Stimulated activated CD4-positive, alpha-beta T cell treated with anti-CD3 and anti-CD28 coated beads, Interleukin-1b, Interleukin-23, amount 100 ng/mL, for 1 hour (primary cell): Measurements from ENCODE around the gene KCNQ1.

ENCODE experiments used
- DNase-seq, 2 donors: peaks; one replicate each; pipeline ENCODE4 v3.0.0-alpha.2; 2020; ENCODE audit warnings: low read depth in 2 of 2

The KCNQ1 gene

DNA sequence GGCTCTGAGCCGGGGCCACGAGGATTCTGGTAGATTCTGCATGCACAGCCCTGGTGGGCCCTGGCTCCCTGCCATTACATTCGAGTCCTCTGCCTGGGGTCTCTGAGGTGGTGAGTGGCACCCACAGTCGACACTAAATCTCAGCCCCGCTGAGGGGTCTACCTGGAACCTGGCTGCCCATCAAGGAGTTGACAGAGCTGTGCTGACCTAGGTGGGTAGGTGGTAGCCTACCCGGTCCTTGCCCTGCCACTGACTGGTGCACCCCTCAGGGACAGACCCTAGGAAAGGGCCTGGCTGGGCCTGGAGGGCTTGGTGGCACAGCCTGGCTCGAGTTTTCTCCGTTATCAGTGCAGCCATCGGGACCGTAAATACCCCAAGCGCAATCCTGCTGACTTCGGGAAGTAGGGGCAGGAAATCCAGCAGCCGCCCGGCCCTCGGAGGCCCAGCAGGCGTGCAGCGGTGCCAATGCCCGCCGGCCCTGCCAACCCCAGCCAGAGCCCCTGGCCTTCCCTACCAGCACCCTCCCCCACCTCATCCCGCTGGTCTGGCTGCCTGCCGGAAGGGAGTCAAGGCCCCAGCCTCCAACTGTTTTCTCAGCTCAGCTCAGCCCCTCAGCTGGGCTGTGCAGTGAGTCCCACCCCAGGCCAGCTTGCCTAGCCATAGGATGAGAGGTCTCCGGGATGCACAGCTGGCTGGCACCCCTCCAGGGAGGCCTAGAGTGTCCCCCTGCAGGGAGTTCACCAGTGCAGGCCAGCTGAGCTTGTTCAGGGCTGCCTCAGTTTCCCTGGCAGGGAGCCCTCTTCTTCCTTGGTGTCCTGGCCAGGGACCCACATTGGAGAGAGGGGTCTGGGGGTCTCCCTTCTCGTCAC, 335.4 kb downstream of the KCNQ1 start:
- no peak for DNase-seq

DNA sequence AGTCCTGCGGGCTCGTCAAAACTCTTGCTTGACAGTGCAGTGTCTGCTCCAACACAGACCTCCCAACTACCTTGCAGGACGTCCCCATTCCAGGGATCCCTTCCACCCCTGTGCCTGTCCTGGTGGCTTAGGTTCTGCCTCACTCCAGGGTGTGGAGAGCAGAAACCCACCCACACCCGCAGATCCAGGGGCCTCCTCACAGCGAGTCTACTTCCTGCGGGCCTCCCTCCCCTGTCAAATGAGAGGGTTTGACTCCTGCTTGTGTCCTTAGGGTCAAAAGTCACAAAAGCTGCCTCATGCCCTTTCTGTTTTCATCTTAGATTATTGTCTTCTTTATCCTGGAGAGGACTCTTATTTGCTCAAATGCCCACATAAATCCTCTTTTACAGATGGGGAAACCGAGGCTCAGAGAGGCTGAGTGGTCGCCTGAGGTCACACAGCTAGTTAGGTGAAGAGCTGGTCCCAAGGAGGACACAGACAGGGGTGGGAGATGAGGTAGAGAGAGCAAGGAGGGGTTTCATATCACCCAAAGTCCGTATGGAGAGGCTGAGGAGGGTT, 336.1 kb downstream of the KCNQ1 start:
- no peak for DNase-seq

DNA sequence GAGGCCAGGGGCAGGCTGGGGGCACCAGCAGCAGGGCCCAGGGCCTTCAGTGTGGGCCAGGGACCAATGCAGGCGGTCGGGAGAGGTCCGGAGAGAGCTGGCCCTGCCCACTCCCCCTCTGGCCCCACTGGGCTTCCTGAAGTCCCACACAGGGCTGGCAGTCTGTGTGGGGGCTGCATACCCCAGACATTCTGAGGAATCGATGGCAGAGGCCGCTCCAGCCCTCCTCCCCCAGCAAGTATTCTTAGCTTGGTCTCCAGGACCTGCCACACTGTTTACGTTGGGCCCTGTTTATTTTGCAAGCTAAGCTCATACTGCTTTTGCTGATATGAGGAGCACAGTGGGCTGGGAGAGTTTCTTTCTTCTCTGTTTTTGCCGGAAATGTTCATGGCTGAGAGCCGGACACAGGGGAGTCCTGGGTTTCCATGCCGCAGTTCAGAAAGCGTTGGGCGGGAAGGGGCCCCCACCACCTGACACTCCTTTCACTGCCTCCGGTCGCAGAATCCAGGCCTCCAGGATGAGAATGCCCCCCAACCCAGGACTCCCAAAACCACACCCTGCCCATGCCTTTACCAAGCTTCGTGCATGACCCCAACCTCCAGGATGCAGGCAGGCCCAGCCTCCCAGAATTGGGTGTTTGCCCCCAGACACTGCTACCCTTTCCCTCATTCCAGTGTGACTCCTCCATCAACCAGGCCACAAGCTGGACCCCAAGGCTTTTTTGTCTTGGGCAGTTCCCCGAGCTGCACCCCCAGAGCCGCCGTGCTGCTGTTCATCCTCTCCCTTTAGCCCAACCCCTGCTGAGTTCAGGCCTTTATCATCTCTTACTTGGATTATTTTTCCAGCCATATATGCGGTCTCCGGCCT, 336.8 kb downstream of the KCNQ1 start:
- no peak for DNase-seq

DNA sequence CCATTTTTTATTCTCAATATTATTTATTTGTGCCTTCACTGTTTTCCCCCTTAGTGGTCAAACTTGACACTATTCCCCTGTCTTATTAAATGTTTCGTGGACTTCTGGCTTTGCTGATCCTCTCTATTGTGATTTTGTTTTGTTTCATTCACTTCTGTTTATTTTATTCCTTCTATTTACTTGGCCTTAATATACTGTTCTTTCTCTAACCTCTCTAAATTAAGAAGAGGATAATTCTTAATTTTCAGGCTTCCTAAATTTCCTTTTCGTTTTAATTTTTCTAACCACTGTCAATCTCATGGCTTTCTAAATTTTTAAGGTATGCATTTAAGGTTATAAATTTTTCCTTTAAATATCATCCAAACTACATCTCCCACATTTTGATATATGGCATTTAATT, 338.0 kb downstream of the KCNQ1 start:
- no peak for DNase-seq

DNA sequence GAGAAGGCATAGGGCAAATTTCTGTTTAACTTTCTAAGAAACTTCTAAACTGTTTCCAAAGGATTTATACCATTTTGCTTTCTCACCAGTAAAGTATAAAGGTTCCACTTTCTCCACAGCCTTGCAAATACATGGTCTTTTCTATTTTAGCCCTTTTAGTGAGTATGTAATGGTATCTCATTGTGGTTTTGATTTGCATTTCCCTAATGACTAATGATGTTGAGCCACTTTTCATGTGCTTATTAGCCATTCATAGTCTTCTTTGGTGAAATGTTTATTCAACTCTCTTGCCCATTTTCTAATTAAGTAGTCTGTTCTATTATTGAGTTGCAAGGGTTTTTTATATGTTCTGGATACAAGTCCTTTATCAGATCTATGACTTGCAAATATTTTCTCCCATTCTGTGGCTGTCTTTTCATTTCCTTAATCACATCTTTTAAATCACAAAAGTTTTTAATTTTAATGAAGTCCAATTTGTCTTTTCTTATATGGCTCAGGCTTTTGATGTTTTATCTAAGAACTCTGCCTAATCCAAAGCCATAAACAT, 338.8 kb downstream of the KCNQ1 start:
- no peak for DNase-seq

DNA sequence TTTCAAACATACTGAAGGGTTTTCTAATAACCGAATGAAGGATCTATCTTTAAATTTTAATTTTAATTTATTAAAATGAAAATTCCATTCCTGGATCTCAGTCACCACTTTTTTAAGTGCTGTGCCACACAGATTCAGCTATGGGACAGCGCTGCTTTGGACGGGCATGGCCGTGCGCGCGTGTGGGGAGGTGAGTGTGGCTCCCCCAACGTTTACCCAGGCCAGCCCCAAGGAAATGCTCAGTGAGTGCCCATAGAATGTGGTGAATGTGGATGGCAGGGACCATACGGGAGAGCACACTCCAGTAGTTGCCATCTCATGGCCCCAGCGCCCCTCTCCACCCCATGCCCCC, 343.0 kb downstream of the KCNQ1 start:
- DNase-seq = no peak

DNA sequence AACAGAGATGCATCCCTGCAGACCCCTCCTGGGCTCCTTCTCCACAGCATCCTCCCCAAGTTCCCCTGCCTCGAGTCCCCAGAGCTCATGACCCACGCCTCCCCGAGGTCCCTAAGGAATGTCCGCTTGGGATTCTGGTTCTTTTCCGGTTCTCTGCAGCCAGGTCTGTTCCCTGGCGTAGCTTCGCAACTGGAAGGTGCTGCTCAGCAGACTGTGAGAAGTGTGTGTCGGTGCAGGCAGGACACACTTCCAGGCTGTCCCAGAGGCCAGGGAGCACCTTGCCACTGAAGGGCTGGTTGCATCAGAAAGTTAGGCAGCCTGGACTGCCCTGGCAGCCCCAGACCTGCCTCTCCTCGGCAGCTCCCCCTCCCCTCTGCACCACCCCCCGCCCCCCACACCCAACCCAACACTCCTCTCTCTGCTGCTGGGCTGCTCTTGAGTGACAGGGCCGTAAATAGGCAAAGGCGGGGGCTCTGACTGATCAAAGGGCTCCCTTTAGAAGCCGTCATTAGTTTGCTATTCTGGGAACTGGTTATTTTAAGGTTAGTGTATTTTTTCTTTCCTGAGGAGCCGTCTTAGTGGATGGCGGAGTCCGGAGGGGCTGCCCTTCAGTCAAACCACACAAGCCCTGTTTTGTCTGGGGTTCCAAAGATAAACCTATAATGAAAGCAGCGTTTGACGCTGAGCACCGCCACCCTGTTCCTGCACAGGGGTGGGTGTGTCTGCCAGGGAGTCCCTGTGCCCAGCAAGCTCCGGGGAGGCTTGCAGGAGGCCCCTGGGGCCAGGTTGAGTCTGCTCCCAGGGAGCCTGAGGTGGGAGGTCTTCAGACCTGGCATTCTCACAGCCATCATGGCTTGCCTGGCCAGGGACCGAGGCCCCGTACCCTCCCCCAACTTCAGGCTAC, 343.6 kb downstream of the KCNQ1 start:
- no peak for DNase-seq

DNA sequence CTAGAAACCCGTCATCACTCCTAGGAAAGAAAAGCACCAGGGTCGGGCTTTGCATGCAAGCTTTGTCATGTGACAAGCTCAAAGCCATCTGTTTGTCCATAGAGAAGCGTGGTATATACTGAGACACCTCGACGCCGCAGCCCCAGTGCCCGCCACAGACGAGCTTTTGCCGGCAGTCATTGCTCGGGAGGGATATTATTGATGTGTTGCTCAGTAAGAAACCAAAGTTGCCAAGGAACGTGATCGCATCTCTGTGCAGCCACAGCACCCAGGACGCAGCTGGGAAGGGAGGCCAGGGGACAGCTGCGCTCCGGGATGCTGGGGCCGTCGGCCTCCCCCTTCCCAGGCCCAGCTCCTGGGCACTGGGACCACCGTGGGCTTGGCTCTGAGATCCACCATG, 344.5 kb downstream of the KCNQ1 start:
- no peak for DNase-seq

DNA sequence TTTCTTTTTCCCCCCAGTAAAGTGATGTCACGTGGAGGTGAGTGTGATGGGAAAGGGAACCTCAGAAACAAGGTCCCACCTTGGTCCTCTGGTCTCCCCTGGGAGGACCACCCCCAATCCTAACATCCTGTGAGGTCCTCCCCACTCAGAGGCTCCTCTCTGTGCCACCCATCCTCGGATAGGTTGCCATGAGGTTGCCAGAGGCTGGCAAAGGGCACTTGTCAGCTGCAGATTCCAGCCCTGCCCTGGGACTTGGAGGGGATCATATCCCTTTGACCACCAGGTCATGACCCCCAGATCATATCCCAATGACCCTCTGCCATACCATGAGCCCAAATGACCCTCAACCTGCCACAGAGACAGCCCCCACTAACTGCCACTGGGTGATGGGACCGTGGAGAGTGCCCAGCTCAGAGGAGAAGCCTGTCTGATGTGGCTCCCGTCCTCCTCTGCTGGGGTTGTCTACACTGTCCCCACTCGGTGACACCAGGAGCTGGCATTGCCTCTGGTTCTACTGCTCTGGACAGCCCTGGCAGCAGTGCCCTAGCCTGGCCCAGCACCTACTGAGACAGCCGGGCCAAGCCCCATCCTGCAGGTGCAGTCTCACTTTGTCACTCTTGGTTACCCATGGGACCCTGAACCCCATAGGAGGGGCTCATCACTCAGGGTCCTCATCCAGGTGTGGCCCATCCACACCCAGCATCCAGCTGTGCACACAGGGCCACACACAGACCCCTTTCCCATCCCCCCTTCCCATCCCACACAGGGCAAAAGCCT, 345.2 kb downstream of the KCNQ1 start:
- no peak for DNase-seq

DNA sequence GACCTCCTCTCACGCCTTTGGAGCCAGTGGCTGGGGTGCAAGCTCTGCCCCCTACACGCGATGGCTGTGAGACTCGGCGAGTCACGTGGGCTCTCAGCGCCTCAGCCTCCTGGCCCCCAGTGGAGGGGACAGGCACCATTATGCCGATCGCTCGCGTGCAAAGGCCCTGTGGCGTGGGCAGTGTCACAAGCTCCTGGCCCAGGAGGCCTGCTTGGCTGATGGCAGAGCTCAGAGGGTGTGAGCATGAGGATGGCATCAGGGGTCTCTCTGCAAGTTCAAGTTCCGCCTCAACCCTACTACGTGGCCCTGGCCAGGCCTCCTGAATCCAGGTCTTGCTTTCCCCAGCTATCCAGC, 345.7 kb downstream of the KCNQ1 start:
- DNase-seq = no peak

DNA sequence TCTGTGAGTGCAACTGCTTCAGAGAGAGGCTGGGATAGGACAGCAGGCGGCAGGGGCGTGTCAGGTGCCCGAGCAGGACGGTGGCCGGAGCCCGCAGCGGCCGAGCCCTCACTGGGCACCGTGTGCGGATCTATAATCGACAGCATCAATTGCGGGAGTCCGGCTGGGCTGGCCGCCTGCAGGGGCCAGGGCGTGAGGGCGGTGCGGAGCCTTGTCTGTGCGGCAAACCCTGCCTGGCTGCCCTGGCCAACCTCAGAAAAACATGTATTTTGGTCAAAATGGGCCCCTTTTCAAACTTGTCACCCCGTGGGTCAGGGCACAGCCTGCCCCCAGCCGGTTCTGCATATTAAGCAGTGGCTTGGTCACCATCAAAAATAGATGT, 346.3 kb downstream of the KCNQ1 start:
- no peak for DNase-seq

DNA sequence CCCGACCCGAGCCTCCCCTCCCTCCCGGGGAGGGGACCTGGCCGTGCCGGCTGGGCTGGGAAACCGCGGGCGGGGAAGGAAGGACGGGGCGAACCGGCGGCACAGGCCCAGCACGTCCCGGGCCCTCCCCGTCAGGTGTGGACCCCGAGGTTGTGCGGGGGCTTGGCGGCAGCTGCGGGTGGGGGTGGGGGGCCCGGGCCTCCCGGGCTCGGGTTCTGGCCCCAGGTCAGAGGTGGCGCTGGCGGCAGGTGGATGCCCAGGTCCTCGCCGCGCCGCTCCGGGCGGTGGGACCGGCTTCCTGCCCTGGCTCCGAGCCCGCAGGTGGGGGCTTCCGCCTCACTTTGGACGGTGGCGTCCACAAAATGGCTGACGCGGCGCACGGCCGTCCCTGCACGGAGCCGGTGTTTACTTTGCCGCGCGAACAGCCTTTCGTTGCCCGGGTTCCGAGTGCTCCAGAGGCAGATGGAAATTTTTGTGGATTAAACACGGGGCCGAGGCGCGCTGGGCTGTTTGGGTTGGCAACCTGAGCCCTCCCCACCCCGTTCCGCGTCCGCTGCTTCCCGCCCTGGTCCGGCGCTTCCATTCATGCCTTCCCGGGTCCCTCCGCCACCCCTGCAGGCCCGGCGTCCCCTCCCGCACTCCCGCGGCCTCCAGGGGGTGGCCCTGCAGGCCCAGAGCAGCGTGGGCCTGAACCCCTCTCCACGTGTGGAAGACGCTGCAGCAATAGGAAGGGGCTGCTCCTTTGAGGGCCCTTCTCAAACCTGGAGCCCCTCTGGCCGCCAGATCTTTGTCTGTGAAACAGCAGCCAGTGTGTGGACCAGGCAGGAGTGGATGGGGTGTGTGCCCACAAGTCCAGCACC, 346.9 kb downstream of the KCNQ1 start:
- DNase-seq = no peak

DNA sequence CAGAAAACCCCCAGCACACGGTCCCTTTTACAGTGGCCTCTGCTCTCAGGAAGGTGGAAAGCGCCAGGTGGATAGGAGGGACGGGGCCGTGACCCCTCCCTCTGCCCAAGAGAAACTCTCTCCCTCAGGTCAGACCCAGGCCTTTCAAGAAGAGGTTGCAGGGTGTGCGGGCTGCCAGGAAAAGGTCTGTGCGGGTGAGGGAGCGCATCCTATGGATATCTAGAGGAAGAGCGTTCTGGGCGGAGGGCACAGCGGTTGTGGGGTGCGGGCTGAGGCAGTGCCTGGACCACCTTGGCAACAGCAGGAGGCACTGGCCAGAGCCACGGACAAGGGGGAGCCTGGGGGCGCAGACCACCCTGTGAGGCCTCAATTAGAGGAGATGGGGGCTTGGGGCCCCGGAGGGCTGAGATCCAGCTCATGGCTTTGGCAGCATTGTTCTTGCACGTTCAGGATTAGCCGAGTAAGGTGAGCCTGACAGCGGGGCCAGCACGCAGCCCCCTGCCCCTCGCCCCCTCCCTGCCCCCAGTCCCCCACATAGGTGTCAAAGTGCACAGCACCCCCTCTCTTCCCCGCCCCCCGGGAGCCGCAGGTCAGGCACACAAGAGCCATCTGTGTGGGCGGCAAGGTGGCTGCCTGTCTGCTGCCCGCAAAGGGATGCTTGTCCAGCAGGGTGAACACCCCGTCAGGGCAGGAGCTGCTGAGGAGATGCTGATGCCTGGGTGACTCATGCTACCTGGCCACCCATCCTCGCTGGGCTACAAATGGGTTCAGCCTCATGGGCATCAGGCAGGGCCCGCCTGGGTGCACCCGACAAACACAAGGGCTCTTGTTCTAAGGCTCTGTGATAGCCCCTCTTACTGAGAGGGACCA, 347.8 kb downstream of the KCNQ1 start:
- DNase-seq = no peak

DNA sequence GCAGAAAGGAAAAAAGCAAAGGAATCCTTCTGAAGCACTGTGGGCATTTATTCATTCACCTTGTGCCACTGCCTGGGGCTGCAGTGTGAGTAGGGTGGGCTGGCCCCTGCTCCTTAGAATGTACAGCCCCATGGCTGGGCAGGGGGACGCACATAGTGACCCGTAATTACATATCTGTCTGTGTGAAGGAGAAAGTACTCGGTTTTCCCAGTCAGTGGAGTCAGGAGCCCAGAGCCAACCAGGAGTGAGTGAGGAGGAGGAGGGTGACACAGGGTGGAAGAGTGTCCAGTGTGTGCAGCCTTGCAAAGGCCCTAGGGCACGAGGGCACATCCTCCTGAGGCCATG, 348.9 kb downstream of the KCNQ1 start:
- no peak for DNase-seq

DNA sequence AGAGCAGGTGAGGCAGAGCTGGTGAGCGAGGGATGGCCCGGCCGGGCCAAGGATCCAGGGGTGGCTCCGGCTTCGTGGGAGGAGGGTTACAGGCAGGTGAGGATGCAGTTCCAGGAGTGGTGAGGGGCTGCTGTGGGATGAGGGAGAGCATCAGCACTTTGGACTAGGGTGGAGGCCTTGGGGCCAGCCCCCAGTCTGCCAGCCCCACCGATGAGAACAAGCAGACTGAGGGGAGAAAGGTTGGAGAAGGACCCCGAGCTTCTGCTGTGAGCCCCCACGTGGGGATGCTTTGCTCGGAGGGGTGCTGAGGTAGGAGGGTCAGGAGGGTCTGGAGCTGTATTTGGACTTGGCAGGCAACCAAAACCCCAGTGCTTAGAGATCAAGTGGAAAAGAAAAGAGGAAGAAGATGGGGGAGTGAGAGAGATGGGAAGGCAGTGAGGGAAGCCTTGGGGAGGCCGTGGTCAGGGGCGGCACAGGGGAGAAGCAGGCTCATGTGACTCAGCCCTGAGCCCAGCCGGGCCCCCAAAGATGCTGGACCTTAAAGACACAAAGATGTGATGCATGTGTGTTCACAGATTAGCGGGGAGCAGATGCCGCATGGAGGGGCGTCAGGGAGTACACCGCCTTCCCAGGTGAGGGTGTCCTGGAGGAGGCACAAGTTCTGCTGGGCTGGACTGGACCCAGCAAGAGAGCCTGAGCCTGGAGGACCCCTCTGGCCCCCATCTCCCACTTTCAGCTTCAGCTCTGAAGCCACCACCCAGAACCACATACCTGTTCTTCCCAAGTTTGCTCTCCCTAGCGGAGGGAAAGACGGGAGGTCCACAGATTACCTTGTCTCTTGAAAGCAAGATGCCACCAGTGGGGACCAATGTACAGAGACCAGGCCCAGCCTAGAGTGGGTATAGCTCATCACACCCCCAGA, 349.5 kb downstream of the KCNQ1 start:
- no peak for DNase-seq

DNA sequence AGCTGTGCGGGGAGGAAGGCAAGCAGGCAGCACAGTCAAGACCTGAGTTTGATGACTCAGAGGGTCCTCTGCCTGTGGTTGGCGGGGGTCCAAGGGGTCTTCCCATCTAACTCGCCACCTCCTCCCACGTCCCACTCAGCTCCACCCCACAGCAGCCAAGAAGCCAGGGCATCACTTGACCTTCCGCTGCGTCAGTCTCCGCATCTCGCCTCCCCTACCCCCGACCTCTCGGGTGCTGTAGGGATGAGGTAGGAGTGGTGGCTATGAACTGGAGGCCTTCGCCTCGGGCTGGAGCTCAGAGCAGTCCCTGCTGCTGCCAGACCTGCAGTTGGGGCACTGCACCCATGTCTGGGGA, 350.1 kb downstream of the KCNQ1 start:
- DNase-seq = no peak

DNA sequence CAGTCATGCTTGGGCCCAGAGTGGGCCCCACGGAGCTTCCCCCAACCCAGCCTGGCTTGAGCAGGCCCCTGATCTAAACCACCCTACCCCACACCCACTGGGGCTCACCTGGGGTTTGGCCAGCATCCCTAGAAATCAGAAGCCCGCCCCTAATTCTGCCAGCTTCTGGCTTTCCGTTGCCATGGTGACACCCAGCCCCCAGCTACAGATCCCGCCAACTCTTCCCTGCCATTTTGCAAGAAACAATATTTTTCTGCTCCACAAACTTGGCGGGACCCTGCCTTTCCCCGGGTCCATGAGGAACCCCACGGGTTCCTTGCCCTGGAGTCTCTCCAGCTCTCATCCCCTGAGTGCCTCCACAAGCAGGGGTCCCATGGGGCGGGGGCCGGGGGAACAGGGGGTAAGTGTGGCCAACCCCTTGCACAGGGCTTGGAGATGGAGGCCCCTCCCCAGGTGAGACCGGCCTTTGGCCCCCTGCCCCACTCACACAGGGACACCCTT, 350.7 kb downstream of the KCNQ1 start:
- DNase-seq = no peak

DNA sequence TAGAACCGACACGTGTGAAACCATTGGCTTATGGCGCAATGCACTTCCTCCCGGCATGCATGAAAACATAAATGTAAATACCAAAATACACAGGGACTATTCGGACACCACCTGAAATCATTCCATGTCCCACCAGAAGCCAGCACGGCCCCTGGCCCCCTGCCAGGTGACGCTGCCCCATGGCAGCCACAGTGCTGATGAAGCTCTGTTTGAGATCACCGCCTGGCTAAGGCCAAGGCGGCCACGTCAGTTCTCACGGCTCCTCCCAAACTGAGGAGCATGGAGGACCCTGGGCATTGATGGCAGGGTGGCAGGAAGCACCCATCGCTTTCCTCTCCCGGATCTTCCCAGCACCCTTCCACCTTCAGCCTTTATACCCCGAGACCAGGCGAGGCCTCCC, 351.3 kb downstream of the KCNQ1 start:
- DNase-seq = no peak
